Mucosa of descending colon (tissue), 3 donors: Measurements from ENCODE around the gene ACY1. TPM values are rescaled to one million over a fixed set of nuclear protein-coding genes. Genes with fewer than 3 reads are reported as not detected.

ENCODE experiments used
- ATAC-seq: fragments of 200-7000 bp; cut with Tn5 transposase; one replicate; pipeline ENCODE4 v1.9.1; 2020; ENCODE audit warnings: mild to moderate bottlenecking, moderate library complexity
- DNase-seq, 3 donors: peaks; one replicate each; pipeline ENCODE4 v3.0.0-alpha.2; 2020
- H3K36me3 ChIP-seq: fragments of 200-600 bp; one replicate; pipeline ENCODE4 v1.8.0; 2021; ENCODE audit warnings: low read depth, mild to moderate bottlenecking
- H3K4me1 ChIP-seq: fragments of 200-600 bp; one replicate; pipeline ENCODE4 v1.8.0; 2021; ENCODE audit warnings: low read depth, mild to moderate bottlenecking
- H3K4me3 ChIP-seq: fragments of 200-600 bp; one replicate; pipeline ENCODE4 v1.8.0; 2021; ENCODE audit warnings: mild to moderate bottlenecking
- H3K9me3 ChIP-seq: fragments of 200-600 bp; one replicate; pipeline ENCODE4 v1.8.0; 2021; ENCODE audit warnings: mild to moderate bottlenecking
- intact Hi-C, 2 donors: fragments of 100-400 bp; cut with DNase I in 1 of 2; cut with micrococcal nuclease in 1 of 2; formaldehyde crosslinking; loops; one replicate each; pipeline versions ENCODE4 v1.11.0 to v1.11.1; 2022; cut with DNase I, micrococcal nuclease
- total RNA-seq, 3 donors: library from RNA; stranded (reverse); fragmentation: NEBNext Ultra II Directional in 2 of 3; extraction: Animal tissue kit (Norgen Biotek cat#: 25700) in 2 of 3; gene quantifications; one replicate each; pipeline versions ENCODE4 v1.2.1 to v1.2.4, GENCODE V29; 2021 to 2023
- TF ChIP-seq, protein P1 (sequence below): fragments of 200-600 bp; IDR thresholded peaks from one replicate; pipeline ENCODE4 v1.8.0; 2022; ENCODE audit warnings: antibody characterized with exemption, mild to moderate bottlenecking
- donor health status: DM: no; HTN: no; CAD: no; lungs with moderate emphysema.
- donor health status: DM: no; HTN: no; CAD: no.
- donor health status: DM: no; HTN: yes; CAD: no.

Gene ACY1
- total RNA-seq, 3 donors from 2014 or later: 79.9 to 180 (median 133) TPM

DNA sequence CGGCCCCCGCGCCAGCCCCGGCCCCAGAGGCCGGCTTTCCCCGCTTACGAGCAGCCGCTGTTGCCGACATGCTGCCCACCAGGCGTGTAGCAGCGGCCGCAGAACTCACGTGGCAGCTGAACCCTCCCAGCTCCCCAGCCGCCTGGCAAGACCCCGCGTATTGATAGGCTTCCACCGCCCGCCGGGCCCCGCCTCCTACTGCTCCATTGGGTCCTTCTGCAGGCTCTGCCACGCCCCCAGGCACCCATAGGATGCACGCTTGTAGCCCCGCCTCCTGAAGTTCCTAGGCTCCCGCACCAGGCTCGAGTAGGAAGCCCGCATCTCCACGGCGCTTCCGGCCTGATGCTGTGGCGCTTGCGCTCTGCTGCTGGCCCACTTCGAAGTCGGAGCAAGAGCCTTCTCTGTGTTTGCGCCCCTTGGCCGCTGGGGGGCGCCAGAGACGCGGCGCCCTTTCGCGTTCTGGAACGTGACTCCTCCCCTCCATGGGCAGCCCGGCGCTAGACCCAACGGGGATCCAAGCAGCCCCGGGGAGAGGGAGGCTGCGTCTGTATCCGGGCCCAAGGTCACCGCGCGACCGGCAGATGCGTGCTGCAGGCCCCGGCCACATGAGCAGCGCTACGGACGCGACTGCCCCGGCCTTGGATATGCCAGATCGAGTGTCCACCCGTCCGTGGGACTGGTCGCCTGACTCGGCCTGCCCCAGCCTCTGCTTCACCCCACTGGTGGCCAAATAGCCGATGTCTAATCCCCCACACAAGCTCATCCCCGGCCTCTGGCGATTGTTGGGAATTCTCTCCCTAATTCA lies 41.3 kb upstream of the ACY1 start, which contains the start of the genes PARP3 and RRP9:
Gene PARP3 (plus strand): TSS at position 566 of the 805 bp plus-strand sequence. CDS start 993 bp downstream, outside the sequence.
Gene RRP9 (minus strand): TSS at position 107 of the 805 bp plus-strand sequence. CDS start 37 bp downstream, at position 70.
- H3K36me3 ChIP-seq: peaks cover 7% of the 10 kb centered on the region
- H3K4me3 ChIP-seq: peak within 1 kb of the TSS; percentile 72
- TF ChIP-seq, protein P1, sequence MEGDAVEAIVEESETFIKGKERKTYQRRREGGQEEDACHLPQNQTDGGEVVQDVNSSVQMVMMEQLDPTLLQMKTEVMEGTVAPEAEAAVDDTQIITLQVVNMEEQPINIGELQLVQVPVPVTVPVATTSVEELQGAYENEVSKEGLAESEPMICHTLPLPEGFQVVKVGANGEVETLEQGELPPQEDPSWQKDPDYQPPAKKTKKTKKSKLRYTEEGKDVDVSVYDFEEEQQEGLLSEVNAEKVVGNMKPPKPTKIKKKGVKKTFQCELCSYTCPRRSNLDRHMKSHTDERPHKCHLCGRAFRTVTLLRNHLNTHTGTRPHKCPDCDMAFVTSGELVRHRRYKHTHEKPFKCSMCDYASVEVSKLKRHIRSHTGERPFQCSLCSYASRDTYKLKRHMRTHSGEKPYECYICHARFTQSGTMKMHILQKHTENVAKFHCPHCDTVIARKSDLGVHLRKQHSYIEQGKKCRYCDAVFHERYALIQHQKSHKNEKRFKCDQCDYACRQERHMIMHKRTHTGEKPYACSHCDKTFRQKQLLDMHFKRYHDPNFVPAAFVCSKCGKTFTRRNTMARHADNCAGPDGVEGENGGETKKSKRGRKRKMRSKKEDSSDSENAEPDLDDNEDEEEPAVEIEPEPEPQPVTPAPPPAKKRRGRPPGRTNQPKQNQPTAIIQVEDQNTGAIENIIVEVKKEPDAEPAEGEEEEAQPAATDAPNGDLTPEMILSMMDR: peak; percentile 99
- peak; percentile 99 to 100 (median 100) for DNase-seq
- intact Hi-C loops: no loop called here
- H3K9me3 ChIP-seq: no peaks in the 10 kb centered on the region
- H3K4me1 ChIP-seq: peaks cover 22% of the 10 kb centered on the region
- peak; percentile 91 for ATAC-seq

DNA sequence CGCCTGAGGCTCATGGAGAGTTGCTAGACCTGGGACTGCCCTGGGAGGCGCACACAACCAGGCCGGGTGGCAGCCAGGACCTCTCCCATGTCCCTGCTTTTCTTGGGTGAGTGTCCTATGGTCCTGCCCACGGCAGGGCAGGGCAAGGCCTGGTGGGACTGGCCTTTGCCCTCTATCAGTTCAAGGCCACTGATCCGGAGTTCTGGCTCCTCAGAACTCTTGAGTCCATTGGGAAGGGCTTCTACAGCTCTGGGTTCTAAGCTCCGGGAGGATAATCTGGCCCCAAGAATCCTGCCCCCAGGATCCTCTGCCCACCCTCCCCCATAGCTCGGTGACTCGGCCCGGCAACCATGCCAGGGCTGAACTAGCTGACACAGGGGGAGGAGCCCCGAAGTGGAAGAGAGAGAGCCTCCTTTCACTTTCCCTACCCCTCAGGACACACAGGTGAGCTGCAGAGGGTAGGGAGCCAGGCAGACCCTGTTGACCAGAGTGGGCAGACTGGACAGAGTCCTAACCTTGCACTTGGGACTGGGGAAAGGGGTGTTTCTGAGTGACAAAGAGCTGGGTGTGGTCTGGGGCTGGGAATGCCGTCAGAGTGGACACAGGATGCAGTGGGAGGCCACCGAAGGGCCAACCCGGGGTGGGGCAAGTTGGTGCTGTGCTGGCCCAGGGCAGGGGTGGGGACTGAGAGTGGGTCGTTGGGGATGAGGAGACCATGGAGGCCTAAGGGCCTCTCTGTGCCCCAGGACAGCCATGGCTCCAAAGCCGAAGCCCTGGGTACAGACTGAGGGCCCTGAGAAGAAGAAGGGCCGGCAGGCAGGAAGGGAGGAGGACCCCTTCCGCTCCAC lies 40.5 kb upstream of the ACY1 start:
- Histone ChIP-seq H3K4me3 (peak overlapping the region; percentile 72), H3K9me3 (no peaks in the 10 kb centered on the region), H3K36me3 (peaks cover 5% of the 10 kb centered on the region), H3K4me1 (peaks cover 22% of the 10 kb centered on the region)
- TF ChIP-seq, protein P1: no peak
- intact Hi-C loops: no loop called here
- peak; percentile 69 to 83 (median 80) for DNase-seq
- peak; percentile 63 for ATAC-seq

DNA sequence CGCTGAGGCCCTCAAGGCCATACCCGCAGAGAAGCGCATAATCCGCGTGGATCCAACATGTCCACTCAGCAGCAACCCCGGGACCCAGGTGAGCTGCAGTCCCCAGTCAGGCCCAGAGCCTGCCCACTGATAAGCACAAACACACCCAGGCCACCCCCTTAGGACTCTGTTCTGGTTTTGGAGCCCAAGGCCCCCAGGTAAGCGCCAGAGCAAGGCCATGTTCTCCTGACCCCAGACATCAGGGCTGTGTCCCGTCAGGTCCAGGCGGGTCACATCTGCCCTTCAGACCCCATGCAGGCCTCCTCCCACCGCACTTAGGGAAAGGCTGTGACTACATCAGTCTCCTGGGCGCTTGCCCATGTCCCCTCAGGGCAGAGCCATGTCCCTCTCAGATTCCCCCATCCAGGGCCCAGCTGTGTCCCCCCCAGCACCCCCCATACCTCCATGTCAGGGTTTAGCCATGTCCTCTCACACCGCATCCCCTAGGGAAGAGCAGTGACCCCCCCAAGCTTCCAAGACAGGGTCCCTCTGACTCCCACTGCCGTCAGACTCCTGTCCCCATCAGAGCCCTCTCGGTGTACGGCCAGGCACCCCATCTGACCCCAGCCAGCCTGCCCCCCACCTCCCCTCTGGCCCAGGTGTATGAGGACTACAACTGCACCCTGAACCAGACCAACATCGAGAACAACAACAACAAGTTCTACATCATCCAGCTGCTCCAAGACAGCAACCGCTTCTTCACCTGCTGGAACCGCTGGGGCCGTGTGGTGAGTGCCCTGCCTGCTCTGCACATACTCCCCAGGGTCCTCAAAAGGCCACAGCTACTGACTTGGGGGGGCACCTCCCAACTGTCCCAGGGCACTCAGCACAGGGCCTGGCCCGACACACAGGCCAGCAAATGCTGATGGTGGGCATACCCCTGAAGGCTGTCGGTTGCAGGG lies 39.6 kb upstream of the ACY1 start:
- no peak overlapping the region for H3K4me3 ChIP-seq

DNA sequence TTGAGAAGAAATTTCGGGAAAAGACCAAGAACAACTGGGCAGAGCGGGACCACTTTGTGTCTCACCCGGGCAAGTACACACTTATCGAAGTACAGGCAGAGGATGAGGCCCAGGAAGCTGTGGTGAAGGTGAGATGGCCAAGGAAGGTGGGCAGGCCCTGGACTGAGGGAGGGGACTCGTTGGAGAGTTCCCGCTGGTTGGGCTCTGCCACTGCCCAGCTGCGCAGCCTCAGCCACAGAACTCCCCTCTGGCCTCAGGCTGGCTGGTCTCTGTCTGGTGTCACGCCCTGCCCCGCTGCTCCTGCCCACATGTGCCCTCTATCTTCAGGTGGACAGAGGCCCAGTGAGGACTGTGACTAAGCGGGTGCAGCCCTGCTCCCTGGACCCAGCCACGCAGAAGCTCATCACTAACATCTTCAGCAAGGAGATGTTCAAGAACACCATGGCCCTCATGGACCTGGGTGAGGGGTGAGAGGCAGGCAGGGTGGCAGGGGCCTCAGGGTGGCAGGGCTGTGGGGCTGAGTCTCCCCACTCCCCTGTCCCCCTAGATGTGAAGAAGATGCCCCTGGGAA lies 38.8 kb upstream of the ACY1 start:
- DNase-seq (no peak), ATAC-seq (no peak)
- peaks cover 22% of the 10 kb centered on the region for H3K4me1 ChIP-seq
- intact Hi-C loops: no loop called here
- H3K4me3 ChIP-seq: no peak overlapping the region
- TF ChIP-seq, protein P1: no peak
- no peaks in the 10 kb centered on the region for H3K9me3 ChIP-seq
- peaks cover 5% of the 10 kb centered on the region for H3K36me3 ChIP-seq

More for the DNA sequence above, 39.6 kb upstream of the ACY1 start:
- H3K4me1 ChIP-seq: peaks cover 22% of the 10 kb centered on the region
- intact Hi-C loops: no loop called here
- ATAC-seq (no peak), DNase-seq (no peak)
- no peaks in the 10 kb centered on the region for H3K9me3 ChIP-seq
- TF ChIP-seq, protein P1: no peak
- H3K36me3 ChIP-seq: peaks cover 5% of the 10 kb centered on the region
